Brain microvascular endothelial cell (primary cell): ENCODE results near the gene UGT1A1.
"Not testable (repeated sequence)": the region's sequence is repeated elsewhere in the genome, so short reads cannot be mapped to it uniquely, and the experiment has no call there.

Experiments used
- DNase-seq: peaks from one replicate; pipeline ENCODE4 v3.0.0-alpha.2; 2020
- H3K27ac ChIP-seq: fragments of 250-450 bp; sonication (Bioruptor Pico); 2 replicates; pipeline ENCODE4 v1.5.1; 2020; ENCODE audit warnings: mild to moderate bottlenecking, moderate library complexity
- H3K27me3 ChIP-seq: fragments of 250-450 bp; sonication (Bioruptor Pico); replicated peaks from 2 replicates; pipeline ENCODE4 v1.5.1; 2020; ENCODE audit warnings: mild to moderate bottlenecking
- H3K36me3 ChIP-seq: fragments of 250-450 bp; sonication (Bioruptor Pico); replicated peaks from 2 replicates; pipeline ENCODE4 v1.5.1; 2020; ENCODE audit warnings: mild to moderate bottlenecking
- H3K4me3 ChIP-seq: 2 replicates; pipeline ENCODE4 v1.5.1; 2011; ENCODE audit warnings: low read depth, mild to moderate bottlenecking, control low read depth, low read length, moderate library complexity
- in situ Hi-C: cut with HindIII; loops from 2 replicates; pipeline ENCODE4 v1.10.0; 2017; ENCODE audit warnings: low sequenced_read_pairs, low pct_ligation_motif_present
- TF ChIP-seq, protein P1 (sequence below): IDR thresholded peaks from 2 replicates; pipeline ENCODE4 v1.5.1; 2011; ENCODE audit warnings: low read depth, mild to moderate bottlenecking, moderate library complexity, low read length, control low read depth, inconsistent platforms; ENCODE audit errors: missing control alignments

UGT1A1 gene

DNA sequence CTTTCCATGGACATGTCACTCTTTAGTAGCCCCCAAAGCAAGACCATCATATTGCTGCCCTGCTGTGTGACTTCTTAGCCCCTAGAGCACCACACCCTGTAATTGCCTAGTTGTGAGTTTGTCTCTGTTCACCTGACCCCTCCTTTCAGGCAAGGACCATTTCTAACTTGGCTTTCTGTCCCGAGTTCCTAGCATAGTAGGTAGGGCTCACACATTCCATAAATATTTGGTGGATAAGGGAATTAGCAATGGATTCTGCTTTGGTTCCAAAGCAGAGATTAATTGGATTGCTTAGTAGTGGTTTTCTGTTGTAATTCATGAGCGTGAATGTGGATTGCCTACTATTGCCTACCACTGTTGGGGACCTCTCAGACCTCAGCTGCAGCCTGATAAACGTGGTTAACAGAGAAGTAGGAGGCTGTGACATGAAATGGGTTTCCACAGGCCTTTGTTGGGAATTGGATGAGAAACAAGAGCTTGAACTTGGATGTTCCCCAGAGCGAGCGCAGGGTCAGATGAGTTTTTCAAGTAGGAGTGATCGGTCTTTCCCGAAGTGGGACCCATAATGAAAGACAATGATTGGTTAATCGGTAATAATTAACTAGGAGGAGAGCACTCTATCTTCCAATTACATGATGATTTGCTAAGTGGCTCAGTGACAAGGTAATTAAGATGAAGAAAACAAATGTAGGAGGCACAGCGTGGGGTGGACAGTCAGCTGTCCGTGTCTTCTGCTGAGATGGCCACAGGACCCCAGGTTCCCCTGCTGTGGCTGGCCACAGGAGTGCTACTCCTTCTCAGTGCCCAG is 13.4 kb upstream of the UGT1A1 start:
- in situ Hi-C loops = no loop called here
- no peak for DNase-seq
- H3K36me3 ChIP-seq = no peaks in the 10 kb centered on the region
- no peaks in the 10 kb centered on the region for H3K27me3 ChIP-seq
- no peak overlapping the region for H3K27ac ChIP-seq
- H3K4me3 ChIP-seq = no peak overlapping the region
- TF ChIP-seq, protein P1, sequence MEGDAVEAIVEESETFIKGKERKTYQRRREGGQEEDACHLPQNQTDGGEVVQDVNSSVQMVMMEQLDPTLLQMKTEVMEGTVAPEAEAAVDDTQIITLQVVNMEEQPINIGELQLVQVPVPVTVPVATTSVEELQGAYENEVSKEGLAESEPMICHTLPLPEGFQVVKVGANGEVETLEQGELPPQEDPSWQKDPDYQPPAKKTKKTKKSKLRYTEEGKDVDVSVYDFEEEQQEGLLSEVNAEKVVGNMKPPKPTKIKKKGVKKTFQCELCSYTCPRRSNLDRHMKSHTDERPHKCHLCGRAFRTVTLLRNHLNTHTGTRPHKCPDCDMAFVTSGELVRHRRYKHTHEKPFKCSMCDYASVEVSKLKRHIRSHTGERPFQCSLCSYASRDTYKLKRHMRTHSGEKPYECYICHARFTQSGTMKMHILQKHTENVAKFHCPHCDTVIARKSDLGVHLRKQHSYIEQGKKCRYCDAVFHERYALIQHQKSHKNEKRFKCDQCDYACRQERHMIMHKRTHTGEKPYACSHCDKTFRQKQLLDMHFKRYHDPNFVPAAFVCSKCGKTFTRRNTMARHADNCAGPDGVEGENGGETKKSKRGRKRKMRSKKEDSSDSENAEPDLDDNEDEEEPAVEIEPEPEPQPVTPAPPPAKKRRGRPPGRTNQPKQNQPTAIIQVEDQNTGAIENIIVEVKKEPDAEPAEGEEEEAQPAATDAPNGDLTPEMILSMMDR = no peak

DNA sequence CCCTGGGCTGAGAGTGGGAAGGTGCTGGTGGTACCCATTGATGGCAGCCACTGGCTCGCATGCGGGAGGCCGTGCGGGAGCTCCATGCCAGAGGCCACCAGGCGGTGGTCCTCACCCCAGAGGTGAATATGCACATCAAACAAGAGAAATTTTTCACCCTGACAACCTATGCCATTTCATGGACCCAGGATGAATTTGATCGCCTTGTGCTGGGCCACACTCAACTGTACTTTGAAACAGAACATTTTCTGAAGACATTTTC is 12.9 kb upstream of the UGT1A1 start:
- TF ChIP-seq, protein P1 = no peak
- H3K36me3 ChIP-seq = no peaks in the 10 kb centered on the region
- no peak overlapping the region for H3K27ac ChIP-seq
- no peak overlapping the region for H3K4me3 ChIP-seq
- in situ Hi-C loops = no loop called here
- no peaks in the 10 kb centered on the region for H3K27me3 ChIP-seq
- no peak for DNase-seq

DNA sequence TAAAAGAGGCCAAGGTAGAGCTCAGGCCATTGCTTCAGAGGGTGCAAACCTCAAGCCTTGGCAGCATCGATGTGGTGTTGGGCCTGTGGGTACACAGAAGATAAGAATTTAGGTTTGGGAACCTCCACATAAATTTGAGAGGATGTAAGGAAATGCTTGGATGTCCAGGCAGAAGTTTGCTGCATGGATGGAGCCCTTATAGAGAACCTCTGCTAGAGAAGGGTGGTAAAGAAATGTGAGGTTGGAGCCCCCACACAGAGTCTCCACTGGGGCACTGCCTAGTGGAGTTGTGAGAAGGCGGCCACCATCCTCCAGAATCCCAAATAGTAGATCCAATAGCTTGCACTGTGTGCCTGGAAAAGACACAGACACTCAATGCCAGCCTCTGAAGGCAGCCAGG is 9.4 kb upstream of the UGT1A1 start:
- H3K27me3 ChIP-seq, H3K36me3 ChIP-seq, DNase-seq, H3K27ac ChIP-seq, in situ Hi-C loops, H3K4me3 ChIP-seq: not testable (repeated sequence)

DNA sequence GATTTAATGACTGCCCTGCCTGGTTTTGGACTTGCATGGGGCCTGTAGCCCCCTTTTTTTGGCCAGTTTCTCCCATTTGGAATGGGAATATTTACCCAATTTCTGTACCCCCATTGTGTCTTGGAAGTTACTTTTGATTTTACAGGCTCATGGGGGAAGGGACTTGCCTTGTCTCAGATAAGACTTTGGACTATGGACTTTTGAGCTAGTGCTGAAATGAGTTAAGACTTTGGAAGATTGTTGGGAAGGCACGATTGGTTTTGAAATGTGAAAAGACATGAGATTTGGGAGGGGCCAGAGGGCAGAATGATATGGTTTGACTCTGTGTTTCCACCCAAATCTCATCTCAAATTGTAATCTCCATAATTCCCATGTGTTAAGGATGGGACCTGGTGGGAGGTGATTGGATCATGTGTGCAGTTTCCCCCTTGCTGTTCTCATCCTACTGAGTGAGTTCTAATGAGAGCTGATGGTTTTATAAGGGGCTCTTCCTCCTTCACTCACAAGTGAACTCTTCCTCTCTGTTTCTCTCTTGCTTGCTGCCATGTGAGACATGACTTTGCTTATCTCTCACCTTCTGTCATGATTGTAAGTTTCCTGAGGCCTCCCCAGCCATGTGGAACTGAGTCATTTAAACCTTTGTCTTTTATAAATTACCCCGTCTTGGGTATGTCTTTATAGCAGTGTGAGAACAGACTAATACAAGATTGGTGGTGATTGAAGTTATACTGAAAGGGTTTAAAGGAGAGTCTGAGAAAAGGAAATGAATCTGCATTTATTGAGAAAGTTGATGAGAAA is 8.7 kb upstream of the UGT1A1 start:
- DNase-seq, H3K4me3 ChIP-seq, H3K27ac ChIP-seq, H3K27me3 ChIP-seq, in situ Hi-C loops, H3K36me3 ChIP-seq: not testable (repeated sequence)

DNA sequence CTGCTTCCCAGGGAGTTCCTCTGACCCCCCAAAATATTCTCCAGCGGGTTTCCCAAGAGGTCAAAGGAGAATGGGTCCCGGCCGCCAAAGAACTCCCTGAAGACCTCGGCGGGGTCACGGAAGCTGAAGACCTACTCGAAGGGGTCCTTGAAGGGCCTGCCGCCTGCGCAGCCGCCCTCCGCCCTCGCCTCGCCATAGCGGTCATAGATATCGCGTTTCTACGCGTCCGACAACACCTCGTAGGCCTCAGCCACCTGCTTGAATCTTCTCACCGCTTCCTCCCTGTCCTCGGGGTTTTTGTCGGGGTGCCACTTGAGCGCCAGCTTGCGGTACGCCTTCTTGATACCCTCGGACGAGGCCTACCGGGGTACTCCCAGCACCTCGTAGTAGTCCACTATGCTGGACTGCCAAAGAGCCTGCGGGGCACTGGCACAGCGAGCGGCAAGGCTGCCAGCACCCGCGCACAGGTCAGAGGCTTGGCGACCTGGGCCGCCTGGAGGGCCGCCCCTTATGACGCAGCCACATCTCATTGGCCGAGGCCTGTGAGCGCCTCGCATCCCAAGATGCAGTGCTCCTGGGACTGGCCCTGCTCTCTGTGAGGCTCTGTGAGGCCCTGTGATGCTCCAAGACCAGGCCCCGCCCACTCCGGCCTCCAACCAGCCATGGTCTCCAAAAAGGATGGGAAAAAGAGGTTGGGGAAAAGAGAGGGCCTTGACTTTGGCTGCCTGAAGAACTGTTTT is 5.0 kb upstream of the UGT1A1 start:
- Histone ChIP-seq H3K36me3 (no peaks in the 10 kb centered on the region), H3K27ac (no peak overlapping the region), H3K4me3 (no peak overlapping the region), H3K27me3 (no peaks in the 10 kb centered on the region)
- no peak for DNase-seq
- TF ChIP-seq, protein P1 = no peak
- in situ Hi-C loops = no loop called here

DNA sequence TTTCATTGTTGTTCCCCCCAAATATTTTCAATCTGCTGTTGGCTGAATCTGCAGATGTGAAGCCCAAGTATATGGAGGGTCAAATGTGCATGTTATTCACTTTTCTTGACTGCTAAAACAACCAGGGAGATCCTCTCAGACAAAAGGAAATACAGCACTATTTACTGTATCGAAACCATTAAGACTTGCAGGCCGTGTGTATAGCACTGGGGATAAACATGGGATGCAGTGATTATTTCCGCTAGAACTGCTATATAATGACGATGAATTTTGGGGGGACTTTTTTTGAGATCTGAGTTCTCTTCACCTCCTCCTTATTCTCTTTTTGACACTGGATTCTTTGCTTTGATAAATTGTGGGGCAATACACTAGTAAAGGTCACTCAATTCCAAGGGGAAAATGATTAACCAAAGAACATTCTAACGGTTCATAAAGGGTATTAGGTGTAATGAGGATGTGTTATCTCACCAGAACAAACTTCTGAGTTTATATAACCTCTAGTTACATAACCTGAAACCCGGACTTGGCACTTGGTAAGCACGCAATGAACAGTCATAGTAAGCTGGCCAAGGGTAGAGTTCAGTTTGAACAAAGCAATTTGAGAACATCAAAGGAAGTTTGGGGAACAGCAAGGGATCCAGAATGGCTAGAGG is 3.5 kb upstream of the UGT1A1 start:
- Histone ChIP-seq H3K36me3 (no peaks in the 10 kb centered on the region), H3K27me3 (no peaks in the 10 kb centered on the region), H3K4me3 (no peak overlapping the region), H3K27ac (no peak overlapping the region)
- DNase-seq = no peak
- TF ChIP-seq, protein P1 = no peak
- in situ Hi-C loops = no loop called here
